Endothelial cell of umbilical vein (primary cell): ENCODE results near the gene SERPINB13. TPM values are rescaled to one million over a fixed set of nuclear protein-coding genes. Genes with fewer than 3 reads are reported as not detected.

Source experiments
- BruUV-seq: library from RNA; stranded (reverse); fragments of 400-500 nt; replicated peaks from 2 replicates; lab custom pipeline; 2021; lab: Mats Ljungman, UMichigan
- CTCF ChIA-PET: fragments of 300-600, 350-600 bp; sonication (Branson Sonifier 250); formaldehyde crosslinking; loops from one replicate; lab custom pipeline; 2021; ENCODE audit warnings: antibody characterized with exemption, inconsistent platforms; lab: Charles Lee
- POLR2A ChIA-PET: fragments of 300-600, 350-600 bp; sonication (Branson Sonifier 250); formaldehyde crosslinking; loops from one replicate; lab custom pipeline; 2021; ENCODE audit warnings: antibody characterized with exemption, inconsistent platforms; lab: Charles Lee
- DNase-seq: peaks from one replicate; pipeline ENCODE4 v3.0.0-alpha.2; 2011; ENCODE audit warnings: low read depth, low spot score
- FAIRE-seq: peaks from 2 replicates; lab custom pipeline; 2011; peaks lifted over from hg19 to GRCh38; lab: Jason Lieb, UNC
- H2AFZ ChIP-seq: 2 replicates; pipeline ENCODE4 v1.6.0; 2012; ENCODE audit warnings: low read depth, low read length, control low read depth, inconsistent platforms
- H3K27ac ChIP-seq: 2 replicates; pipeline ENCODE4 v1.5.1; 2011; ENCODE audit warnings: low read depth, mild to moderate bottlenecking, control low read depth, low read length, moderate library complexity; ENCODE audit not compliant: insufficient read depth
- H3K27me3 ChIP-seq, 2 experiments: 2 replicates each; pipeline versions ENCODE4 v1.6.0 to v1.6.1; 2011; ENCODE audit warnings: low read length in 2 of 2, mixed read lengths in 1 of 2; ENCODE audit not compliant: control insufficient read depth in 2 of 2, insufficient read depth in 2 of 2
- H3K36me3 ChIP-seq, 2 experiments: 2 replicates in 1 of 2; 3 replicates in 1 of 2; pipeline ENCODE4 v1.5.1; 2011; ENCODE audit warnings: low read length in 2 of 2, mild to moderate bottlenecking in 1 of 2, moderate library complexity in 1 of 2; ENCODE audit not compliant: control insufficient read depth in 2 of 2, insufficient read depth in 2 of 2; ENCODE audit errors: extremely low read depth in 1 of 2
- H3K4me1 ChIP-seq: 3 replicates; pipeline ENCODE4 v1.5.1; 2011; ENCODE audit warnings: mild to moderate bottlenecking, low read length; ENCODE audit not compliant: control insufficient read depth, insufficient read depth; ENCODE audit errors: extremely low read depth
- H3K4me2 ChIP-seq: 2 replicates; pipeline ENCODE4 v1.6.1; 2011; ENCODE audit warnings: low read length, control low read depth, mixed read lengths; ENCODE audit not compliant: insufficient read depth
- H3K4me3 ChIP-seq, 3 experiments: fragments of 200-600 bp in 1 of 3; sonication (generic), shearing (Covaris generic) in 1 of 3; replicated peaks in 1 of 3; 2 replicates each; pipeline ENCODE4 v1.5.1; 2011 to 2016; ENCODE audit warnings: control low read depth in 3 of 3, low read length in 3 of 3, mild to moderate bottlenecking in 2 of 3, inconsistent platforms in 1 of 3, low read depth in 1 of 3, moderate library complexity in 1 of 3; ENCODE audit not compliant: insufficient read depth in 1 of 3
- H3K79me2 ChIP-seq: 2 replicates; pipeline ENCODE4 v1.6.0; 2012; ENCODE audit warnings: low read length, inconsistent platforms; ENCODE audit not compliant: control insufficient read depth, insufficient read depth
- H3K9ac ChIP-seq: replicated peaks from 2 replicates; pipeline ENCODE3; 2011; ENCODE audit warnings: low read length, control low read depth; ENCODE audit not compliant: insufficient read depth; ENCODE audit errors: extremely low read depth
- H3K9me1 ChIP-seq: replicated peaks from 3 replicates; pipeline ENCODE4 v1.6.0; 2011; ENCODE audit warnings: mild to moderate bottlenecking, low read length; ENCODE audit not compliant: control insufficient read depth, insufficient read depth; ENCODE audit errors: extremely low read depth
- H3K9me3 ChIP-seq: replicated peaks from 2 replicates; pipeline ENCODE4 v1.5.1; 2012; ENCODE audit warnings: low read length, inconsistent platforms; ENCODE audit not compliant: control insufficient read depth, insufficient read depth
- H4K20me1 ChIP-seq: replicated peaks from 2 replicates; pipeline ENCODE3; 2011; ENCODE audit warnings: mild to moderate bottlenecking, low read length; ENCODE audit not compliant: control insufficient read depth, insufficient read depth; ENCODE audit errors: extremely low read depth
- CTCF ChIP-seq, 2 donors: IDR thresholded peaks; 1 replicate in 1 of 2; 2 replicates in 1 of 2; pipeline ENCODE4 v1.5.1; 2011; ENCODE audit warnings: low read length in 2 of 2, mild to moderate bottlenecking in 2 of 2, moderate library complexity in 2 of 2, control low read depth in 1 of 2, inconsistent platforms in 1 of 2, low read depth in 1 of 2; ENCODE audit not compliant: insufficient read depth in 1 of 2; ENCODE audit errors: extremely low read depth in 1 of 2
- EZH2 ChIP-seq: IDR thresholded peaks from 2 replicates; pipeline ENCODE4 v1.6.1; 2012; ENCODE audit warnings: borderline replicate concordance, low read depth, mild to moderate bottlenecking, moderate library complexity, low read length, inconsistent platforms; ENCODE audit not compliant: severe bottlenecking
- GATA2 ChIP-seq: IDR thresholded peaks from 2 replicates; pipeline ENCODE4 v1.7.0; 2011; ENCODE audit warnings: low read depth, mild to moderate bottlenecking, moderate library complexity, mixed read lengths, low read length; ENCODE audit not compliant: insufficient read length, insufficient read depth
- JUN ChIP-seq: IDR thresholded peaks from 2 replicates; pipeline ENCODE4 v1.6.1; 2011; ENCODE audit warnings: borderline replicate concordance, low read depth; ENCODE audit not compliant: insufficient read length, insufficient read depth
- MAX ChIP-seq: IDR thresholded peaks from 2 replicates; pipeline ENCODE4 v1.6.1; 2011; ENCODE audit not compliant: insufficient read depth, insufficient read length
- MYC ChIP-seq: IDR thresholded peaks from one replicate; pipeline ENCODE4 v1.6.1; 2011; ENCODE audit warnings: mild to moderate bottlenecking, low read depth, low read length
- POLR2A ChIP-seq: IDR thresholded peaks from 2 replicates; pipeline ENCODE4 v1.6.1; 2012; ENCODE audit warnings: low read depth, mild to moderate bottlenecking, control low read depth, low read length
- POLR2AphosphoS5 ChIP-seq: IDR thresholded peaks from 2 replicates; pipeline ENCODE4 v1.6.1; 2012; ENCODE audit warnings: low read depth, mild to moderate bottlenecking, control low read depth, low read length, moderate library complexity; ENCODE audit not compliant: insufficient read depth
- dilution Hi-C: fragments of 300-500 bp; cut with MboI; formaldehyde crosslinking; loops from one replicate; pipeline ENCODE4 v1.15.0; 2019; ENCODE audit warnings: low sequenced_read_pairs; ENCODE audit not compliant: extremely low pct_ligation_motif_present
- intact Hi-C: fragments of 100-400 bp; cut with micrococcal nuclease; formaldehyde crosslinking; loops from one replicate; pipeline ENCODE4 v1.10.0; 2022
- polyA plus RNA-seq, 4 experiments: library from polyadenylated mRNA; depleted of rRNA in 3 of 4; stranded (reverse) in 3 of 4; unstranded in 1 of 4; fragments of >200 nt; gene quantifications; 2 replicates each; pipeline versions ENCODE4 v1.2.1 to v1.2.3, GENCODE V29; 2011 to 2012; ENCODE audit warnings: missing spikeins in 1 of 4
- total RNA-seq: library from RNA; stranded (reverse); gene quantifications from 2 replicates; pipeline ENCODE4 v1.2.3, GENCODE V29; 2021

The SERPINB13 gene
- total and polyA plus RNA-seq, 2 donors (not counting 3 experiments of a cell fraction or from before 2014, with no cell fraction given) = not detected

- H3K9me1 ChIP-seq = no peaks in the 10 kb centered on the region
- H3K4me3 ChIP-seq = no peak overlapping the region
- no peaks in the 10 kb centered on the region for H3K36me3 ChIP-seq
- no peak overlapping the region for H3K4me2 ChIP-seq
- no peaks in the 10 kb centered on the region for H3K4me1 ChIP-seq
- H3K27ac ChIP-seq = no peak overlapping the region
- intact Hi-C loops = no loop called here
- H4K20me1 ChIP-seq = no peaks in the 10 kb centered on the region
- dilution Hi-C loops = no loop called here
- FAIRE-seq (no peak), DNase-seq (no peak)
- TF ChIP-seq EZH2 (no peak), POLR2AphosphoS5 (no peak), JUN (no peak), GATA2 (no peak), POLR2A (no peak), CTCF (IDR thresholded peaks at IDR 0.05; ENCODE audit: extremely low read depth in 1 of 2, insufficient read depth in 1 of 2, low read depth in 1 of 2, low read length in 2 of 2) (no peak), MYC (no peak), MAX (no peak)
- CTCF ChIA-PET = interaction anchor here (1.1 to 2.0 kb wide), 2 partner anchors 12 to 25 kb away, joined by 3 to 4 read pairs; no protein-coding TSS in a partner anchor
- POLR2A ChIA-PET = no interaction called here
- H3K79me2 ChIP-seq = no peaks in the 10 kb centered on the region
- no TSS peak for BruUV-seq
- H3K9me3 ChIP-seq = no peaks in the 10 kb centered on the region
- no peak overlapping the region for H2AFZ ChIP-seq
- no peak overlapping the region for H3K9ac ChIP-seq
- H3K27me3 ChIP-seq = no peaks in the 10 kb centered on the region
Measured at GRCh38 chr18:63553081-63553480, 34.1 kb upstream of the SERPINB13 start.
